Left lung (tissue), 10 donors: ENCODE results near the gene WDR37. TPM values are rescaled to one million over a fixed set of nuclear protein-coding genes. Genes with fewer than 3 reads are reported as not detected.

Experiments used
- ATAC-seq: fragments of 200-7000 bp; cut with Tn5 transposase; one replicate; pipeline ENCODE4 v1.9.1; 2020; ENCODE audit warnings: moderate library complexity
- DNase-seq, 4 donors: peaks; one replicate each; pipeline ENCODE4 v3.0.0-alpha.2; 2013 to 2020
- H3K27ac ChIP-seq, 2 donors: fragments of 200-600 bp; sonication (generic) in 1 of 2; one replicate each; pipeline versions ENCODE4 v1.5.0 to v1.8.0; 2020 to 2021
- H3K27me3 ChIP-seq, 2 donors: fragments of 200-600 bp; sonication (generic) in 1 of 2; one replicate each; pipeline versions ENCODE4 v1.5.0 to v1.8.0; 2020 to 2021
- H3K36me3 ChIP-seq, 2 donors: fragments of 200-600 bp; sonication (generic) in 1 of 2; one replicate each; pipeline versions ENCODE4 v1.5.0 to v1.8.0; 2020 to 2021
- H3K4me1 ChIP-seq, 2 donors: fragments of 200-600 bp; one replicate each; pipeline ENCODE4 v1.8.0; 2021
- H3K4me3 ChIP-seq, 2 donors: fragments of 200-600 bp; sonication (generic) in 1 of 2; one replicate each; pipeline versions ENCODE4 v1.5.0 to v1.8.0; 2020 to 2021; ENCODE audit warnings: mild to moderate bottlenecking in 1 of 2
- H3K9me3 ChIP-seq, 2 donors: fragments of 200-600 bp; sonication (generic) in 1 of 2; one replicate each; pipeline versions ENCODE4 v1.5.0 to v1.8.0; 2020 to 2021
- intact Hi-C, 2 donors: fragments of 100-400 bp; cut with DNase I; formaldehyde crosslinking; loops; one replicate each; pipeline versions ENCODE4 v1.11.2 to v1.14.2; 2022
- polyA plus RNA-seq, 6 donors: library from polyadenylated mRNA; unstranded; fragments of 120-200 nt; gene quantifications; one replicate each; pipeline ENCODE4 v1.2.1, GENCODE V29; 2013; ENCODE audit not compliant: insufficient read length in 6 of 6
- total RNA-seq, 2 donors: library from RNA; stranded (reverse); fragmentation: NEBNext Ultra II Directional; extraction: Animal tissue kit (Norgen Biotek cat#: 25700); gene quantifications; one replicate each; pipeline ENCODE4 v1.2.1, GENCODE V29; 2021
- TF ChIP-seq, protein P1 (sequence below), 2 donors: fragments of 200-600 bp; sonication (generic) in 1 of 2; IDR thresholded peaks; one replicate each; pipeline versions ENCODE4 v1.5.0 to v1.8.0; 2021; ENCODE audit warnings: antibody characterized with exemption in 2 of 2
- donor health status: DM: no; HTN: yes; CAD: no.
- donor health status: DM: no; HTN: no; CAD: no.

Gene WDR37
- total and polyA plus RNA-seq, 8 donors = 16.1 to 23.8 (median 18.1) TPM

DNA sequence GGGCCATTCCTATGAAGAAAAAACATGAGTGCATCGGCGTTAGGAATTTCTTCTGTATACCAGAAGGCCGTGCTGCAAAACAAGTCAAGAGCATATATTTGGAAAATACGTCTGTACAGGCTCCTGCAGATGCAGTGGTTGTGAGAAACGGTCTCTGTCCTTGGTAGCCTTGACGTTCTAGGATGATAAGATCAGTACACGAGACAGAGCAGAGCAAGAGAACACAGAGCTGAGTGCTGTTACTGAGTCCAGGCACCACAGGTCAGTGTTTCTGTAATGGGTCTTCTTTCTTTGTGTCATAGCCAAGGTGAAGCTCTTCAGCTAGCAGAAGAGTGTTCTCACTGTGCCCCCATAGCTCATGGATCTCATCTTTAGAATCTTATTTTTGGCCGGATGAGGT, 62.8 kb downstream of the WDR37 start:
- no peak for ATAC-seq
- H3K27me3 ChIP-seq = no peaks in the 10 kb centered on the region

DNA sequence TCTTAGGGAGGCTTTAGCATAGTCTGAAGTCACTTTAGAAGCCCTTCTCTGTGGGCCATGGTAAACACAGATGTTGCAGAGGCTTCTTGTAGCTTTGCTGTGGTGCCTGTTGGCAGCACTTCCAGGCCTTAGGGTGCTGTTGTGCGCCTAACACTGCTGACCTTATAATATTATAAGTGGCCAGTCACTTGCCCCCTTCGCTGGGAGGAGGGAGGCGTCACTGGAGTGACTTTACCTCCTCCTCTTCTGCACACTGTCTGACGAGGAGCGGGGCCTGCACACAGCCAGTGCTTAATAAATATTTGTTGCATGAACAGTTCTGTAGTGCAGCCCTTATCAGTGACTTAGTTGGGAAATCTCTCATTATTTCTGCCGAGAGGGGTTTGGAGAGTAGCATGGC, 63.3 kb downstream of the WDR37 start:
- no peaks in the 10 kb centered on the region for H3K27me3 ChIP-seq
- no peak for DNase-seq
- peaks cover 0 to 8% of the 10 kb centered on the region in 2 donors for H3K4me1 ChIP-seq
- TF ChIP-seq, protein P1, sequence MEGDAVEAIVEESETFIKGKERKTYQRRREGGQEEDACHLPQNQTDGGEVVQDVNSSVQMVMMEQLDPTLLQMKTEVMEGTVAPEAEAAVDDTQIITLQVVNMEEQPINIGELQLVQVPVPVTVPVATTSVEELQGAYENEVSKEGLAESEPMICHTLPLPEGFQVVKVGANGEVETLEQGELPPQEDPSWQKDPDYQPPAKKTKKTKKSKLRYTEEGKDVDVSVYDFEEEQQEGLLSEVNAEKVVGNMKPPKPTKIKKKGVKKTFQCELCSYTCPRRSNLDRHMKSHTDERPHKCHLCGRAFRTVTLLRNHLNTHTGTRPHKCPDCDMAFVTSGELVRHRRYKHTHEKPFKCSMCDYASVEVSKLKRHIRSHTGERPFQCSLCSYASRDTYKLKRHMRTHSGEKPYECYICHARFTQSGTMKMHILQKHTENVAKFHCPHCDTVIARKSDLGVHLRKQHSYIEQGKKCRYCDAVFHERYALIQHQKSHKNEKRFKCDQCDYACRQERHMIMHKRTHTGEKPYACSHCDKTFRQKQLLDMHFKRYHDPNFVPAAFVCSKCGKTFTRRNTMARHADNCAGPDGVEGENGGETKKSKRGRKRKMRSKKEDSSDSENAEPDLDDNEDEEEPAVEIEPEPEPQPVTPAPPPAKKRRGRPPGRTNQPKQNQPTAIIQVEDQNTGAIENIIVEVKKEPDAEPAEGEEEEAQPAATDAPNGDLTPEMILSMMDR (IDR thresholded peaks at IDR 0.05) = no peak
- ATAC-seq = no peak
- no peak overlapping the region for H3K4me3 ChIP-seq
- intact Hi-C loops = no loop called here
- no peak overlapping the region for H3K27ac ChIP-seq
- no peaks in the 10 kb centered on the region for H3K9me3 ChIP-seq
- peaks cover 0 to 95% of the 10 kb centered on the region in 2 donors for H3K36me3 ChIP-seq

More for the DNA sequence above, 62.8 kb downstream of the WDR37 start:
- intact Hi-C loops = no loop called here
- Histone ChIP-seq H3K36me3 (peaks cover 0 to 95% of the 10 kb centered on the region in 2 donors), H3K27ac (no peak overlapping the region), H3K9me3 (no peaks in the 10 kb centered on the region), H3K4me3 (no peak overlapping the region), H3K4me1 (peaks cover 0 to 8% of the 10 kb centered on the region in 2 donors)
- TF ChIP-seq, protein P1 (IDR thresholded peaks at IDR 0.05) = no peak
- no peak for DNase-seq

DNA sequence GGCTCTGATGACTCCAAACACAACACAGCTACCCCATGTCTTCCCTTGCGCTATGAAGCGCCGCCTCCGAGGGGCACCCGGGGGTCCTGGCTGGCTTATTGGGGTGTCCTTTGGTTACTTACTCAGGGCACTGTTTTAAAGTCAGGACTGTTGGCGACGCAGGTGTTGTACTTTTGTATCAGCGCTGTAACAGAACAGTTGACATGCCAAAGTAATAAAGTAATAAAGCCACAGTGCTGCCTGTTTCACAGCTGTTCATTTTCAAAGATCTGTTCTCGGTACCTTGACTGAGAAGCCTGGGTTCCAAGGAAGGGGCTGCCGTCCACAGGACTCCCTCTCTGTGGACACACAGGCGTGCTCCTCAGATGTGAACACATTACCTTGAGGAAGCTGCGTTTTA, 64.1 kb downstream of the WDR37 start:
- TF ChIP-seq, protein P1 (IDR thresholded peaks at IDR 0.05) = no peak
- Histone ChIP-seq H3K4me3 (no peak overlapping the region), H3K27me3 (no peaks in the 10 kb centered on the region), H3K9me3 (no peaks in the 10 kb centered on the region), H3K27ac (no peak overlapping the region), H3K4me1 (peaks cover 0 to 8% of the 10 kb centered on the region in 2 donors), H3K36me3 (peaks cover 0 to 95% of the 10 kb centered on the region in 2 donors)
- DNase-seq (no peak), ATAC-seq (no peak)
- intact Hi-C loops = no loop called here

DNA sequence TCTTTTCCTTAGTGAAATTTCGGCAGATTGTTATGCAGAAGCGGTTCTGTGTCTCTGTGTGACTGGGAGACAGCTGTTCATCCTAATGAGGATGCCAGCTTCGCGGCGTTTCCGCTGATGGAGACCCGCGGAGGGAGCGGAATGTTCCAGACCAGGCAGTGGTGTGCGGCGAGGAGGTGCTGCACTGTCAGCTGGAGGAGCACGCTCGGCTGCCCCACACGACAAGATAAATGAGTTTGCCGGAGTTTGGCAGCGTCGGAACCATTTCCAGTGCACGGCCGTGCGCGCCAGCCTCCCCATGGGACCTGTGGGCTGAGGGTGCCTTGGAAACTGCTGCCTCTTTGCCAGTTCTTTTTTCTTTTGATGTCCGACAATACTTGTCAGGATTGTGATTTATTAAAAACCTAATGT, 64.6 kb downstream of the WDR37 start:
- no peak overlapping the region for H3K4me3 ChIP-seq
- peak in 1 of 4 donors; percentile 79 for DNase-seq
- no peaks in the 10 kb centered on the region for H3K9me3 ChIP-seq
- H3K4me1 ChIP-seq = peaks cover 0 to 8% of the 10 kb centered on the region in 2 donors
- ATAC-seq = no peak
- TF ChIP-seq, protein P1 (IDR thresholded peaks at IDR 0.05) = no peak
- no peaks in the 10 kb centered on the region for H3K27me3 ChIP-seq
- peaks cover 0 to 95% of the 10 kb centered on the region in 2 donors for H3K36me3 ChIP-seq
- no peak overlapping the region for H3K27ac ChIP-seq
- intact Hi-C loops = no loop called here

DNA sequence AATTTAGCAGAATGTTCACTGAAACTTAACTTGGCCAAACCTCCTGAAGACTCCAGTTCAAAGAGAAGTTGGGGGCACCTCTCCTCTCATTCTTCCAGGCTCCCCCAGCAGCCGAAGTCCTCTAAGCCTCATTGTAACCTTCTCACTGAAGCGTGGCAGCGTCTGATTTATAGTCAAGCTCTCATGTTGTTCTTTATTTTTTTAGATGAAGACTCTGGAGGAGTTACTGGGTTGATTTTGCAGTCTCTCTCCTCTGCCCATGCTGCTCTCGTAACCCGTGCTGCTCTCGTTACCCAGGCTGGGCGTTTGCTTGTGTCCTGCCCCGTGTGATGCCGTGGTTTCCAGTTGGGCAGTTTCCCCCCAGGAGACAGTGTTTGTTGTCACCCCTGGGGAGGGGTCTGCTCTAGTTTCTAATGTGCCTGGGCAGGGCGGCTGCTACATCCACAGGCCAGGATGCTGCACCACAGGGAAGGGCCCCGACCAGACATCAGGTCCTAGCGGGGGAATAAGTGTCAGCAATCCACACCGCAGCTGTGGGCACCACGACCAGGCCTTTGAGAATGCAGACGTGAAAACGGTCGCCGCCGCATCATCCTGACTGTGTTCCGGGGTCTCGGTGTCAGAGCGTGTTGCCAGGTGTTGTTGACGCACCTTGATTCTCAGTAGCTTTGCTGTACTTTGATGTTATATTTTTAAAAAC, 65.2 kb downstream of the WDR37 start:
- Histone ChIP-seq H3K4me1 (peaks cover 0 to 8% of the 10 kb centered on the region in 2 donors), H3K36me3 (peaks cover 0 to 95% of the 10 kb centered on the region in 2 donors), H3K4me3 (no peak overlapping the region), H3K27me3 (no peaks in the 10 kb centered on the region), H3K9me3 (no peaks in the 10 kb centered on the region), H3K27ac (no peak overlapping the region)
- intact Hi-C loops = no loop called here
- DNase-seq (no peak), ATAC-seq (no peak)
- TF ChIP-seq, protein P1 (IDR thresholded peaks at IDR 0.05) = no peak
